WTC11 (cell line): ENCODE results near the gene PSMD4.

Experiments
- GABPB1 ChIP-seq: sonication (generic); formaldehyde crosslinking; IDR thresholded peaks from 2 replicates; pipeline ENCODE4 v1.8.1; 2023; ENCODE audit warnings: mild to moderate bottlenecking, missing genetic modification reagents
- IRF2 ChIP-seq: sonication (generic); formaldehyde crosslinking; IDR thresholded peaks from 2 replicates; pipeline ENCODE4 v1.8.0; 2022; ENCODE audit warnings: low read depth, missing genetic modification reagents, borderline replicate concordance
- ZNF121 ChIP-seq: sonication (generic); formaldehyde crosslinking; IDR thresholded peaks from 2 replicates; pipeline ENCODE4 v1.8.0; 2023; ENCODE audit warnings: missing genetic modification reagents
- ZNF138 ChIP-seq: sonication (generic); formaldehyde crosslinking; conservative IDR thresholded peaks from 2 replicates; pipeline ENCODE4 v1.8.1; 2022; ENCODE audit warnings: mild to moderate bottlenecking, moderate library complexity, missing genetic modification reagents
- ZNF416 ChIP-seq: fragments of 250-450 bp; sonication (Bioruptor Pico); IDR thresholded peaks from 2 replicates; pipeline ENCODE4 v1.9.0; 2021; ENCODE audit warnings: mild to moderate bottlenecking, inconsistent platforms
- TF ChIP-seq, protein P1 (sequence below): fragments of 200-600 bp; IDR thresholded peaks from 2 replicates; pipeline ENCODE4 v1.8.0; 2022; ENCODE audit warnings: antibody characterized with exemption
- TF ChIP-seq, protein P2 (sequence below): sonication (generic); formaldehyde crosslinking; IDR thresholded peaks from 2 replicates; pipeline ENCODE4 v1.8.1; 2023; ENCODE audit warnings: mild to moderate bottlenecking, moderate library complexity, missing genetic modification reagents
- TF ChIP-seq, protein P3 (sequence below): sonication (generic); formaldehyde crosslinking; IDR thresholded peaks from 2 replicates; pipeline ENCODE4 v1.8.1; 2022; ENCODE audit warnings: low read depth, mild to moderate bottlenecking, moderate library complexity, missing genetic modification reagents, borderline replicate concordance
- TF ChIP-seq, protein P4 (sequence below): sonication (generic); formaldehyde crosslinking; IDR thresholded peaks from 2 replicates; pipeline ENCODE4 v1.8.1; 2022; ENCODE audit warnings: missing genetic modification reagents, borderline replicate concordance
- TF ChIP-seq, protein P5 (sequence below): sonication (generic); formaldehyde crosslinking; IDR thresholded peaks from 2 replicates; pipeline ENCODE4 v1.8.1; 2022; ENCODE audit warnings: low read depth, missing genetic modification reagents, borderline replicate concordance

DNA sequence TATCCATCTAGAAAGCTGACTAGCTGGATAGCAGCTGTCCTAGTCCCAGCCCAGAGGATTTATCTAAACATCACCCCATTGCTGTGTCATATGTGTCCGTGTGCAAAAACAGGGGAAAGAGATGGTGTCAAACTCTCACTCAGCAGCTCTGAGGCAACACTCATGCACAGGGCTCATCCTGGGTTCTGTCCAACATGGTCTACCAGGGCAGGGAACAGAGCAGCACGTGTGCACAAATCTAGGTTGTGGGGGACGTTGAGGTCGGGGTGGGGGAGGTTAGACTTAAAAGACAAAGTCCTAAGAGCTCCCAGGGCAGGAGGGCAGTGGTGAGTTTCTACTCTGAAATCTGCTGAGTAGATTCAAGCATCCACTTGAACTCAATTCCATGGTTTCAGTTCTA lies 56.5 kb downstream of the PSMD4 start:
- TF ChIP-seq ZNF121 (CRISPR knock-in tag) (no peak), GABPB1 (CRISPR knock-in tag) (no peak), ZNF416 (CRISPR knock-in tag) (no peak), IRF2 (CRISPR knock-in tag) (no peak), ZNF138 (CRISPR knock-in tag) (no peak)
- TF ChIP-seq, protein P1, sequence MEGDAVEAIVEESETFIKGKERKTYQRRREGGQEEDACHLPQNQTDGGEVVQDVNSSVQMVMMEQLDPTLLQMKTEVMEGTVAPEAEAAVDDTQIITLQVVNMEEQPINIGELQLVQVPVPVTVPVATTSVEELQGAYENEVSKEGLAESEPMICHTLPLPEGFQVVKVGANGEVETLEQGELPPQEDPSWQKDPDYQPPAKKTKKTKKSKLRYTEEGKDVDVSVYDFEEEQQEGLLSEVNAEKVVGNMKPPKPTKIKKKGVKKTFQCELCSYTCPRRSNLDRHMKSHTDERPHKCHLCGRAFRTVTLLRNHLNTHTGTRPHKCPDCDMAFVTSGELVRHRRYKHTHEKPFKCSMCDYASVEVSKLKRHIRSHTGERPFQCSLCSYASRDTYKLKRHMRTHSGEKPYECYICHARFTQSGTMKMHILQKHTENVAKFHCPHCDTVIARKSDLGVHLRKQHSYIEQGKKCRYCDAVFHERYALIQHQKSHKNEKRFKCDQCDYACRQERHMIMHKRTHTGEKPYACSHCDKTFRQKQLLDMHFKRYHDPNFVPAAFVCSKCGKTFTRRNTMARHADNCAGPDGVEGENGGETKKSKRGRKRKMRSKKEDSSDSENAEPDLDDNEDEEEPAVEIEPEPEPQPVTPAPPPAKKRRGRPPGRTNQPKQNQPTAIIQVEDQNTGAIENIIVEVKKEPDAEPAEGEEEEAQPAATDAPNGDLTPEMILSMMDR: no peak
- TF ChIP-seq, protein P2, sequence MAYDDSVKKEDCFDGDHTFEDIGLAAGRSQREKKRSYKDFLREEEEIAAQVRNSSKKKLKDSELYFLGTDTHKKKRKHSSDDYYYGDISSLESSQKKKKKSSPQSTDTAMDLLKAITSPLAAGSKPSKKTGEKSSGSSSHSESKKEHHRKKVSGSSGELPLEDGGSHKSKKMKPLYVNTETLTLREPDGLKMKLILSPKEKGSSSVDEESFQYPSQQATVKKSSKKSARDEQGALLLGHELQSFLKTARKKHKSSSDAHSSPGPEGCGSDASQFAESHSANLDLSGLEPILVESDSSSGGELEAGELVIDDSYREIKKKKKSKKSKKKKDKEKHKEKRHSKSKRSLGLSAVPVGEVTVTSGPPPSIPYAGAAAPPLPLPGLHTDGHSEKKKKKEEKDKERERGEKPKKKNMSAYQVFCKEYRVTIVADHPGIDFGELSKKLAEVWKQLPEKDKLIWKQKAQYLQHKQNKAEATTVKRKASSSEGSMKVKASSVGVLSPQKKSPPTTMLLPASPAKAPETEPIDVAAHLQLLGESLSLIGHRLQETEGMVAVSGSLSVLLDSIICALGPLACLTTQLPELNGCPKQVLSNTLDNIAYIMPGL (CRISPR knock-in tag): no peak
- TF ChIP-seq, protein P3, sequence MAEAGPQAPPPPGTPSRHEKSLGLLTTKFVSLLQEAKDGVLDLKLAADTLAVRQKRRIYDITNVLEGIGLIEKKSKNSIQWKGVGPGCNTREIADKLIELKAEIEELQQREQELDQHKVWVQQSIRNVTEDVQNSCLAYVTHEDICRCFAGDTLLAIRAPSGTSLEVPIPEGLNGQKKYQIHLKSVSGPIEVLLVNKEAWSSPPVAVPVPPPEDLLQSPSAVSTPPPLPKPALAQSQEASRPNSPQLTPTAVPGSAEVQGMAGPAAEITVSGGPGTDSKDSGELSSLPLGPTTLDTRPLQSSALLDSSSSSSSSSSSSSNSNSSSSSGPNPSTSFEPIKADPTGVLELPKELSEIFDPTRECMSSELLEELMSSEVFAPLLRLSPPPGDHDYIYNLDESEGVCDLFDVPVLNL (CRISPR knock-in tag): no peak
- TF ChIP-seq, protein P4, sequence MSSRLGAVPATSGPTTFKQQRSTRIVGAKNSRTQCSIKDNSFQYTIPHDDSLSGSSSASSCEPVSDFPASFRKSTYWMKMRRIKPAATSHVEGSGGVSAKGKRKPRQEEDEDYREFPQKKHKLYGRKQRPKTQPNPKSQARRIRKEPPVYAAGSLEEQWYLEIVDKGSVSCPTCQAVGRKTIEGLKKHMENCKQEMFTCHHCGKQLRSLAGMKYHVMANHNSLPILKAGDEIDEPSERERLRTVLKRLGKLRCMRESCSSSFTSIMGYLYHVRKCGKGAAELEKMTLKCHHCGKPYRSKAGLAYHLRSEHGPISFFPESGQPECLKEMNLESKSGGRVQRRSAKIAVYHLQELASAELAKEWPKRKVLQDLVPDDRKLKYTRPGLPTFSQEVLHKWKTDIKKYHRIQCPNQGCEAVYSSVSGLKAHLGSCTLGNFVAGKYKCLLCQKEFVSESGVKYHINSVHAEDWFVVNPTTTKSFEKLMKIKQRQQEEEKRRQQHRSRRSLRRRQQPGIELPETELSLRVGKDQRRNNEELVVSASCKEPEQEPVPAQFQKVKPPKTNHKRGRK: no peak
- TF ChIP-seq, protein P5, sequence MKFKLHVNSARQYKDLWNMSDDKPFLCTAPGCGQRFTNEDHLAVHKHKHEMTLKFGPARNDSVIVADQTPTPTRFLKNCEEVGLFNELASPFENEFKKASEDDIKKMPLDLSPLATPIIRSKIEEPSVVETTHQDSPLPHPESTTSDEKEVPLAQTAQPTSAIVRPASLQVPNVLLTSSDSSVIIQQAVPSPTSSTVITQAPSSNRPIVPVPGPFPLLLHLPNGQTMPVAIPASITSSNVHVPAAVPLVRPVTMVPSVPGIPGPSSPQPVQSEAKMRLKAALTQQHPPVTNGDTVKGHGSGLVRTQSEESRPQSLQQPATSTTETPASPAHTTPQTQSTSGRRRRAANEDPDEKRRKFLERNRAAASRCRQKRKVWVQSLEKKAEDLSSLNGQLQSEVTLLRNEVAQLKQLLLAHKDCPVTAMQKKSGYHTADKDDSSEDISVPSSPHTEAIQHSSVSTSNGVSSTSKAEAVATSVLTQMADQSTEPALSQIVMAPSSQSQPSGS (CRISPR knock-in tag): no peak
